ENCODE data around the gene TPRA1.

DNA sequence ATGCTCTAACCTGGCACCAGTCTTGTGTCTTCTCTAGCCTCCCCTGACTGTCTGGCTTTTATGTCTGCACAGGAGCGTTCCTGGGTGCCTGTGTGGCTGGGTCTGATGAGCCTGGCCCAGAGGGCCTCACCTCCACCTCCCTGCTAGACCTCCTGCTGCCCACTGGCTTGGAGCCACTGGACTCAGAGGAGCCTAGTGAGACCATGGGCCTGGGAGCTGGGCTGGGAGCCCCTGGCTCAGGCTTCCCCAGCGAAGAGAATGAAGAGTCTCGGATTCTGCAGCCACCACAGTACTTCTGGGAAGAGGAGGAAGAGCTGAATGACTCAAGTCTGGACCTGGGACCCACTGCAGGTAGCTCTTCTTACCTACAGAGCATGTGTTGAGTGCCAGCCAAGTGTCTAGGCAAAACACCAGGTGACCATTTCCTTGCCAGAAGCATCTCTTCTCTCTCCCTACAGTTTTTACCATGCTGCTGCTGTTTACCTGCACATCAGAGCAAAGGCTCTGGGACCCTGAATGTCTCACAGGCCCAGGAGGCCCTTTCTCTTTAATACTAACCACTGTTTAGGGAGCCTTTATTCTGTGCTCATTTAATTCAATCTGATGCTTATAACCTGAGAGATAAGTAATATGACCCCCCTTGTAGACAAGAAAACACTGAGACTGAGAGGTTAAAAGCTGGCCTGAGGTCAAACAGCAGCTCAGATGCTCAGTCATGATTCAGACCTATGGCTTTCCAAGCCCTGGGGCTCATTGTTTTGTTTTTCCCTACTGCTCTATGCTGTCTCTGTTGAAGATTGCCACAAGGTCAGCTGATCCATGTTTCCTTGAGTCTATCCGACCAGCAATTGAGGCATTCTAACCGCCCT is 48.9 kb upstream of the TPRA1 start:
- TF ChIP-seq, protein P1, sequence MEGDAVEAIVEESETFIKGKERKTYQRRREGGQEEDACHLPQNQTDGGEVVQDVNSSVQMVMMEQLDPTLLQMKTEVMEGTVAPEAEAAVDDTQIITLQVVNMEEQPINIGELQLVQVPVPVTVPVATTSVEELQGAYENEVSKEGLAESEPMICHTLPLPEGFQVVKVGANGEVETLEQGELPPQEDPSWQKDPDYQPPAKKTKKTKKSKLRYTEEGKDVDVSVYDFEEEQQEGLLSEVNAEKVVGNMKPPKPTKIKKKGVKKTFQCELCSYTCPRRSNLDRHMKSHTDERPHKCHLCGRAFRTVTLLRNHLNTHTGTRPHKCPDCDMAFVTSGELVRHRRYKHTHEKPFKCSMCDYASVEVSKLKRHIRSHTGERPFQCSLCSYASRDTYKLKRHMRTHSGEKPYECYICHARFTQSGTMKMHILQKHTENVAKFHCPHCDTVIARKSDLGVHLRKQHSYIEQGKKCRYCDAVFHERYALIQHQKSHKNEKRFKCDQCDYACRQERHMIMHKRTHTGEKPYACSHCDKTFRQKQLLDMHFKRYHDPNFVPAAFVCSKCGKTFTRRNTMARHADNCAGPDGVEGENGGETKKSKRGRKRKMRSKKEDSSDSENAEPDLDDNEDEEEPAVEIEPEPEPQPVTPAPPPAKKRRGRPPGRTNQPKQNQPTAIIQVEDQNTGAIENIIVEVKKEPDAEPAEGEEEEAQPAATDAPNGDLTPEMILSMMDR (IDR thresholded peaks at IDR 0.05) = no peak
- no peak for TF ChIP-seq EP300 (IDR thresholded peaks at IDR 0.05)
